ENCODE measurements around the gene TMEM163.

DNA sequence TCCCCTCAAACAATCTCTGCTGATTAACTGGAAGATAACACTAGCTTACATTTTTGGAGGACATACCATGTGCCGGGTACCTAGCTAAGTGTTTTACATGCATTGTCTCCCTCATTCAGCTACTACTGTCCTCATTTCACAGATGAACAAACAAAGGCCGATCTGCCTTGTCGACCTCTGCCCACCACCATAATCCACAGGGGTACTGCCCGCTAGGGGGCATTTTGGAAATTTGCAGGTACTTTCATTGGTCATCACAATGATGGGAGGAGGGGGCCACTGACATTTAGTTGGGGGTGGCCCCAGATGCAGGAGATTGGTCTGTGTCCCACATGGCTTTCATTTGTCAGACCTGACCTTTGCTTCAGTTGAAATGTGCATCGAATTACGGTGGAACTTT is 3.9 kb upstream of the TMEM163 start:
- TF ChIP-seq, protein P1, sequence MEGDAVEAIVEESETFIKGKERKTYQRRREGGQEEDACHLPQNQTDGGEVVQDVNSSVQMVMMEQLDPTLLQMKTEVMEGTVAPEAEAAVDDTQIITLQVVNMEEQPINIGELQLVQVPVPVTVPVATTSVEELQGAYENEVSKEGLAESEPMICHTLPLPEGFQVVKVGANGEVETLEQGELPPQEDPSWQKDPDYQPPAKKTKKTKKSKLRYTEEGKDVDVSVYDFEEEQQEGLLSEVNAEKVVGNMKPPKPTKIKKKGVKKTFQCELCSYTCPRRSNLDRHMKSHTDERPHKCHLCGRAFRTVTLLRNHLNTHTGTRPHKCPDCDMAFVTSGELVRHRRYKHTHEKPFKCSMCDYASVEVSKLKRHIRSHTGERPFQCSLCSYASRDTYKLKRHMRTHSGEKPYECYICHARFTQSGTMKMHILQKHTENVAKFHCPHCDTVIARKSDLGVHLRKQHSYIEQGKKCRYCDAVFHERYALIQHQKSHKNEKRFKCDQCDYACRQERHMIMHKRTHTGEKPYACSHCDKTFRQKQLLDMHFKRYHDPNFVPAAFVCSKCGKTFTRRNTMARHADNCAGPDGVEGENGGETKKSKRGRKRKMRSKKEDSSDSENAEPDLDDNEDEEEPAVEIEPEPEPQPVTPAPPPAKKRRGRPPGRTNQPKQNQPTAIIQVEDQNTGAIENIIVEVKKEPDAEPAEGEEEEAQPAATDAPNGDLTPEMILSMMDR (IDR thresholded peaks at IDR 0.05; ENCODE audit: low read depth, low read length), result peak; percentile 22
- no peak for TF ChIP-seq POLR2A (IDR thresholded peaks at IDR 0.05; ENCODE audit: extremely low read depth, insufficient read length)
- TF ChIP-seq, protein P2, sequence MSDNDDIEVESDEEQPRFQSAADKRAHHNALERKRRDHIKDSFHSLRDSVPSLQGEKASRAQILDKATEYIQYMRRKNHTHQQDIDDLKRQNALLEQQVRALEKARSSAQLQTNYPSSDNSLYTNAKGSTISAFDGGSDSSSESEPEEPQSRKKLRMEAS (IDR thresholded peaks at IDR 0.05; ENCODE audit: low read depth, low read length), result no peak

All from NB4 (cell line).